HG03571 (cell line): ENCODE data around the gene MOB3A.
"Not testable (repeated sequence)": the region's sequence is repeated elsewhere in the genome, so short reads cannot be mapped to it uniquely, and the experiment has no call there.

Experiments
- ATAC-seq: cut with Tn5 transposase; IDR thresholded peaks from one replicate; pipeline ENCODE4 v1.9.1; 2021; ENCODE audit not compliant: unreplicated experiment

MOB3A gene

GRCh38 chr19:2034729-2035589 is 61.2 kb downstream of the MOB3A start:
- no peak for ATAC-seq

- not testable (repeated sequence) for ATAC-seq
Measured at GRCh38 chr19:2034253-2034652, 61.9 kb downstream of the MOB3A start.

DNA sequence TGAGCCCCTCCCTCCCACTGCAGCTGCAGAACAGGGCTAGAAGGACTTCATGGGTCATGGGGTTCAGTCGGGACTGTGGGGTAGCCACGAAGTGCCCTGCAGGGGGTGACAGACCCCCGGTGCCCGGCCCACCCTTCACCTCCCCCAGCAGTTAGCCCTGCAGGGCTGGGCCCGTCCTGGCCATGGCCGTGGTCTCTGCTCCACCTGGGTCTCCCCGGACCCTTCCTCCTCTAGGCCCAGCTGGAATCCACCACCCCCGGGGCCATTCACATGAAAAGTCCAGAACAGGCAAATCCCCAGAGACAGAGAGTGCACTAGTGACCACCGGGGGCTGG is 62.3 kb downstream of the MOB3A start:
- ATAC-seq = no peak

- ATAC-seq = no peak
Measured at GRCh38 chr19:2033115-2033824, 62.9 kb downstream of the MOB3A start.

- no peak for ATAC-seq
Measured at GRCh38 chr19:2032296-2032941, 63.7 kb downstream of the MOB3A start.

GRCh38 chr19:2027361-2027760 is 68.8 kb downstream of the MOB3A start:
- no peak for ATAC-seq

- ATAC-seq = no peak
Measured at GRCh38 chr19:2026770-2027169, 69.4 kb downstream of the MOB3A start.

DNA sequence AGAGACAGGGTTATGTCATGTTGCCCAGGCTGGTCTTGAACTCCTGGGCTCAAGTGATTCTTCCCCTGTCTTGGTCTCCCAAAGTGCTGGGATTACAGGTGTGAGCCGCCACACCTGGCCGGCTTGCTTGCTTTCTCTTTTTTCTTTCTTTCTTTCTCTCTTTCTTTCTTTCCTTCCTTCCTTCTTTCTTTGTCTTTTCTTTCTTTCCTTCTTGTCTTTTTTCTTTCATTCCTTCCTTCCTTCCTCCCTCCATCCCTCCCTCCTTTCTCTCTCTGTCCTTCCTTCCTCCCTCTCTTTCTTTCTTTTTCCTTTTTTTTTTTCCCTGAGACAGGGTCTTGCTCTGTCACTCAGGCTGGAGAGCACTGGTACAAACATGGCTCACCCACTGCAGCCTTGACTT is 73.8 kb downstream of the MOB3A start:
- no peak for ATAC-seq

GRCh38 chr19:2021453-2022140 is 74.5 kb downstream of the MOB3A start:
- ATAC-seq = no peak
